Activated CD8-positive, alpha-beta memory T cell treated with anti-CD3 and anti-CD28 coated beads for 24 hours (primary cell): ENCODE results near the gene LCN1.
A peak's percentile ranks its signal among the peaks of the same experiment; 100 is the strongest.
"Not testable (repeated sequence)": the region's sequence is repeated elsewhere in the genome, so short reads cannot be mapped to it uniquely, and the experiment has no call there.

Experiments
- DNase-seq: peaks from one replicate; pipeline ENCODE4 v3.0.0-alpha.2; 2020

The LCN1 gene

GRCh38 chr9:135549478-135550343 is 28.5 kb downstream of the LCN1 start:
- DNase-seq: not testable (repeated sequence)

- no peak for DNase-seq
Measured at GRCh38 chr9:135550344-135550918, 29.2 kb downstream of the LCN1 start.

- no peak for DNase-seq
Measured at GRCh38 chr9:135551031-135551430, 29.8 kb downstream of the LCN1 start.

- no peak for DNase-seq
Measured at GRCh38 chr9:135551456-135551855, 30.2 kb downstream of the LCN1 start.

GRCh38 chr9:135552021-135552697 is 30.9 kb downstream of the LCN1 start:
- no peak for DNase-seq

- DNase-seq: no peak
Measured at GRCh38 chr9:135552698-135553171, 31.5 kb downstream of the LCN1 start.

GRCh38 chr9:135554718-135555117 is 33.5 kb downstream of the LCN1 start:
- DNase-seq: no peak

- DNase-seq: peak; percentile 33
Measured at GRCh38 chr9:135555203-135555602, 34.0 kb downstream of the LCN1 start.

GRCh38 chr9:135555910-135556309 is 34.7 kb downstream of the LCN1 start:
- DNase-seq: peak; percentile 24

- no peak for DNase-seq
Measured at GRCh38 chr9:135559606-135560005, 38.4 kb downstream of the LCN1 start.

- no peak for DNase-seq
Measured at GRCh38 chr9:135561391-135562234, 40.4 kb downstream of the LCN1 start, which contains the start of gene PAEP. Gene PAEP, plus strand, starts transcription at chr9:135561756.

GRCh38 chr9:135562235-135562745 is 41.0 kb downstream of the LCN1 start:
- DNase-seq: no peak

- peak; percentile 42 for DNase-seq
Measured at GRCh38 chr9:135563039-135563476, 41.8 kb downstream of the LCN1 start.

GRCh38 chr9:135563858-135564257 is 42.6 kb downstream of the LCN1 start:
- DNase-seq: no peak

GRCh38 chr9:135565141-135565628 is 43.9 kb downstream of the LCN1 start:
- DNase-seq: peak; percentile 30

- DNase-seq: peak; percentile 24
Measured at GRCh38 chr9:135565636-135566035, 44.4 kb downstream of the LCN1 start.

- no peak for DNase-seq
Measured at GRCh38 chr9:135566552-135566951, 45.3 kb downstream of the LCN1 start.

- DNase-seq: no peak
Measured at GRCh38 chr9:135567311-135567710, 46.1 kb downstream of the LCN1 start.

- no peak for DNase-seq
Measured at GRCh38 chr9:135568026-135568425, 46.8 kb downstream of the LCN1 start.

GRCh38 chr9:135570456-135570855 is 49.2 kb downstream of the LCN1 start:
- peak; percentile 35 for DNase-seq

GRCh38 chr9:135572233-135572632 is 51.0 kb downstream of the LCN1 start:
- DNase-seq: no peak

- no peak for DNase-seq
Measured at GRCh38 chr9:135573124-135573523, 51.9 kb downstream of the LCN1 start.
